A549 (cell line): ENCODE results near the gene MPC2. TPM values are rescaled to one million over a fixed set of nuclear protein-coding genes. Genes with fewer than 3 reads are reported as not detected.

Experiments
- ATAC-seq, 2 experiments: fragments of 200-7000 bp in 1 of 2; fragments of >200 bp in 1 of 2; cut with Nextera tagmentation in 1 of 2; cut with Tn5 transposase in 1 of 2; 3 replicates each; pipeline versions ENCODE4 v1.8.0 to v1.9.1; 2018 to 2020; ENCODE audit warnings: mild to moderate bottlenecking in 1 of 2, moderate library complexity in 1 of 2
- CTCF ChIA-PET: fragments of 300-600 bp; sonication (Branson Sonifier 250); formaldehyde crosslinking; extraction: SDS; loops from one replicate; lab custom pipeline; 2021; ENCODE audit warnings: antibody characterized with exemption, inconsistent platforms; lab: Yijun Ruan, JAX
- POLR2A ChIA-PET: fragments of 350-600 bp; formaldehyde crosslinking; extraction: SDS; loops from one replicate; lab custom pipeline; 2021; ENCODE audit warnings: antibody characterized with exemption, inconsistent platforms; lab: Yijun Ruan, JAX
- DNase-seq, 2 experiments: peaks; one replicate each; pipeline versions ENCODE4 v3.0.0 to v3.0.0-alpha.2; 2011 to 2016; ENCODE audit warnings: low read depth in 1 of 2, low spot score in 1 of 2
- FAIRE-seq: peaks from 2 replicates; lab custom pipeline; 2011; peaks lifted over from hg19 to GRCh38; lab: Jason Lieb, UNC
- H3K27ac ChIP-seq, 2 experiments: fragments of >200 bp; sonication (Bioruptor Twin); formaldehyde crosslinking; 3 replicates each; pipeline ENCODE4 v1.5.1; 2016 to 2017
- H3K4me1 ChIP-seq: fragments of >200 bp; sonication (Bioruptor Twin); formaldehyde crosslinking; 3 replicates; pipeline ENCODE4 v1.6.1; 2016
- H3K4me2 ChIP-seq: fragments of >200 bp; sonication (Bioruptor Twin); formaldehyde crosslinking; 3 replicates; pipeline ENCODE4 v1.6.1; 2016
- H3K4me3 ChIP-seq: fragments of >200 bp; sonication (Bioruptor Twin); formaldehyde crosslinking; 3 replicates; pipeline ENCODE4 v1.5.1; 2016
- H3K9me3 ChIP-seq: fragments of >200 bp; sonication (Bioruptor Twin); formaldehyde crosslinking; 3 replicates; pipeline ENCODE4 v1.6.1; 2016
- BHLHE40 ChIP-seq: IDR thresholded peaks from 2 replicates; pipeline ENCODE4 v1.6.1; 2012; ENCODE audit warnings: low read depth, low read length, inconsistent platforms
- CHD4 ChIP-seq: fragments of 200-600 bp; sonication (generic); IDR thresholded peaks from 2 replicates; pipeline ENCODE4 v1.6.1; 2016; ENCODE audit warnings: antibody characterized with exemption, mild to moderate bottlenecking, borderline replicate concordance
- EP300 ChIP-seq, 2 experiments: fragments of >200 bp; sonication (Bioruptor Twin); formaldehyde crosslinking; IDR thresholded peaks; 2 replicates in 1 of 2; 3 replicates in 1 of 2; pipeline ENCODE4 v1.6.1; 2016 to 2017
- GATA3 ChIP-seq: IDR thresholded peaks from 2 replicates; pipeline ENCODE4 v1.6.1; 2012; ENCODE audit warnings: borderline replicate concordance
- HDAC2 ChIP-seq: fragments of 200-600 bp; sonication (generic); IDR thresholded peaks from 2 replicates; pipeline ENCODE4 v1.6.1; 2016
- JUN ChIP-seq, 2 experiments: fragments of >200 bp; sonication (Bioruptor Twin); formaldehyde crosslinking; IDR thresholded peaks; 2 replicates in 1 of 2; 3 replicates in 1 of 2; pipeline ENCODE4 v1.6.1; 2016 to 2017
- KDM1A ChIP-seq: fragments of 200-600 bp; sonication (generic); IDR thresholded peaks from 2 replicates; pipeline ENCODE4 v1.6.1; 2016; ENCODE audit warnings: low read depth, mild to moderate bottlenecking
- KDM5A ChIP-seq: fragments of 200-600 bp; sonication (generic); IDR thresholded peaks from 2 replicates; pipeline ENCODE4 v1.6.1; 2016; ENCODE audit warnings: antibody characterized with exemption, mild to moderate bottlenecking
- MYC ChIP-seq: IDR thresholded peaks from 2 replicates; pipeline ENCODE4 v1.6.1; 2012; ENCODE audit warnings: mild to moderate bottlenecking, inconsistent platforms, low read length, improper control_type of control experiment, borderline replicate concordance
- NPAS2 ChIP-seq: fragments of 250-450 bp; sonication (Bioruptor Pico); IDR thresholded peaks from 2 replicates; pipeline ENCODE4 v1.8.0; 2022; ENCODE audit warnings: mild to moderate bottlenecking, moderate library complexity, borderline replicate concordance
- NR3C1 ChIP-seq: fragments of >200 bp; sonication (Bioruptor Twin); formaldehyde crosslinking; IDR thresholded peaks from 3 replicates; pipeline ENCODE4 v1.6.1; 2017
- RAD21 ChIP-seq, 2 experiments: fragments of >200 bp in 1 of 2; sonication (Bioruptor Twin) in 1 of 2; formaldehyde crosslinking in 1 of 2; IDR thresholded peaks in 1 of 2; conservative IDR thresholded peaks in 1 of 2; 2 replicates in 1 of 2; 3 replicates in 1 of 2; pipeline ENCODE4 v1.6.1; 2012 to 2018; ENCODE audit warnings: inconsistent platforms in 1 of 2
- RCOR1 ChIP-seq: fragments of 150-350 bp; IDR thresholded peaks from 2 replicates; pipeline ENCODE4 v1.6.1; 2014; ENCODE audit warnings: antibody characterized with exemption, low read length, low read depth
- SMC3 ChIP-seq: fragments of >200 bp; sonication (Bioruptor Twin); formaldehyde crosslinking; IDR thresholded peaks from 3 replicates; pipeline ENCODE4 v1.6.1; 2018; ENCODE audit warnings: inconsistent platforms
- SREBF2 ChIP-seq: fragments of 450-650 bp; IDR thresholded peaks from 2 replicates; pipeline ENCODE4 v1.6.1; 2014; ENCODE audit warnings: mild to moderate bottlenecking, moderate library complexity
- TP53 ChIP-seq: fragments of 250-450 bp; sonication (Bioruptor Pico); IDR thresholded peaks from 2 replicates; pipeline ENCODE4 v1.5.0; 2021; ENCODE audit warnings: mild to moderate bottlenecking, moderate library complexity
- ZFP36 ChIP-seq: fragments of 450-650 bp; IDR thresholded peaks from 2 replicates; pipeline ENCODE4 v1.6.1; 2014; ENCODE audit warnings: borderline replicate concordance; ENCODE audit not compliant: partially characterized antibody
- ZNF302 ChIP-seq: fragments of 250-450 bp; sonication (Bioruptor Pico); IDR thresholded peaks from 2 replicates; pipeline ENCODE4 v1.9.0; 2021; ENCODE audit warnings: inconsistent platforms, mild to moderate bottlenecking, moderate library complexity
- WGBS: methylation state at CpG from one replicate; pipeline ENCODE4 v1.1.6; 2017; ENCODE audit errors: missing lambda C conversion rate; 5-methylcytosine and 5-hydroxymethylcytosine counted together
- polyA plus RNA-seq, 4 experiments: library from polyadenylated mRNA; depleted of rRNA in 3 of 4; stranded (reverse); fragments of >200 nt; fragmentation: RNase III in 1 of 4; extraction: RNeasy Plus Mini Kit Qiagen cat#74134 plus additional on column Dnase treatment in 1 of 4; gene quantifications; 2 replicates in 3 of 4; 3 replicates in 1 of 4; pipeline ENCODE4 v1.2.3, GENCODE V29; 2011 to 2017
- TF ChIP-seq, protein P1 (sequence below): IDR thresholded peaks from 2 replicates; pipeline ENCODE4 v1.6.1; 2012
- TF ChIP-seq, protein P2 (sequence below): fragments of 250-450 bp; sonication (Bioruptor Pico); IDR thresholded peaks from 2 replicates; pipeline ENCODE4 v1.5.0; 2021; ENCODE audit warnings: mild to moderate bottlenecking, moderate library complexity, borderline replicate concordance

Gene MPC2
- polyA plus RNA-seq, 2 of the 4 experiments (the other 2 are of a cell fraction), result 53.0 to 120 TPM

DNA sequence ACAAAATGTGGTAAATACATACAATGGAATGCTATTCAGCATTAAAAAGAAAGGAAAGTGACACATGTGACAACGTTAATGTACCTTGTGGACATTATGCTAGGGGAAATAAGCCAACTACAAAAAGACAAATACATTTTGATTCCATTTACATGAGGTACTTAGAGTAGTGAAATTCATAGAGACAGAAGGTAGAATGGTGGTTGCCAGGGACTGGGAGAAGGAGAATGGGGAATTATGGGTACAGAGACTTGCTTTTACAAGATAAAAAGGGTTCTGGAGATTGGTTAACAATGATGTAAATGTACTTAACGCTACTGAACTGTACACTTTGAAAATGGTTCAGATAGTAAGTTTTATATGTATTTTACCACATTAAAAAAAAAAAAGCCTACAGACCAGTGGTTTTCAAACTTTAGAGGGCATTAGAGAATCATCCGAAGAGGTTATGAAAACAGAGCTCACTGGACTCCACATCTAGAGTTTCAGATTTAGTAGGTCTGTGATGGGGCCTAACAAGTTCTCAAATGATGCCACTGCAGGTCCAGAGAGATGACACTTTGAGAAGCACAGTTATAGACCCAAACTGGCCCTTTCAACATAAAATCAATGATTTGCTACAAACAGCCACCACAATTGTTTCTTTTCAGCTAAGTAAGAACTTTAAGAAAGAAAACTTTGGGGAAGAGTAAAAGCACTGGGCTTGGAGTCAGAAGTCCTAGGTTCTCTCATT, 13.4 kb downstream of the MPC2 start:
- WGBS, result 78% methylated on average over 3 of the region's 3 CpGs
- no peak for DNase-seq
- H3K4me2 ChIP-seq, result peak overlapping the region; percentile 53
- TF ChIP-seq BHLHE40 (no peak), CHD4 (no peak), RAD21 (conservative IDR thresholded peaks at IDR 0.05 in 1 of 2, IDR thresholded peaks at IDR 0.05 in 1 of 2) (no peak), GATA3 (no peak), SREBF2 (no peak), TP53 (CRISPR knock-in tag) (no peak), SMC3 (no peak), KDM1A (no peak), RCOR1 (no peak), ZNF302 (CRISPR knock-in tag) (no peak), ZFP36 (no peak), NPAS2 (CRISPR knock-in tag) (no peak), JUN (IDR thresholded peaks at IDR 0.05) (no peak), MYC (no peak), HDAC2 (no peak)
- TF ChIP-seq, protein P1, sequence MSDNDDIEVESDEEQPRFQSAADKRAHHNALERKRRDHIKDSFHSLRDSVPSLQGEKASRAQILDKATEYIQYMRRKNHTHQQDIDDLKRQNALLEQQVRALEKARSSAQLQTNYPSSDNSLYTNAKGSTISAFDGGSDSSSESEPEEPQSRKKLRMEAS, result no peak
- TF ChIP-seq, protein P2, sequence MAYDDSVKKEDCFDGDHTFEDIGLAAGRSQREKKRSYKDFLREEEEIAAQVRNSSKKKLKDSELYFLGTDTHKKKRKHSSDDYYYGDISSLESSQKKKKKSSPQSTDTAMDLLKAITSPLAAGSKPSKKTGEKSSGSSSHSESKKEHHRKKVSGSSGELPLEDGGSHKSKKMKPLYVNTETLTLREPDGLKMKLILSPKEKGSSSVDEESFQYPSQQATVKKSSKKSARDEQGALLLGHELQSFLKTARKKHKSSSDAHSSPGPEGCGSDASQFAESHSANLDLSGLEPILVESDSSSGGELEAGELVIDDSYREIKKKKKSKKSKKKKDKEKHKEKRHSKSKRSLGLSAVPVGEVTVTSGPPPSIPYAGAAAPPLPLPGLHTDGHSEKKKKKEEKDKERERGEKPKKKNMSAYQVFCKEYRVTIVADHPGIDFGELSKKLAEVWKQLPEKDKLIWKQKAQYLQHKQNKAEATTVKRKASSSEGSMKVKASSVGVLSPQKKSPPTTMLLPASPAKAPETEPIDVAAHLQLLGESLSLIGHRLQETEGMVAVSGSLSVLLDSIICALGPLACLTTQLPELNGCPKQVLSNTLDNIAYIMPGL (CRISPR knock-in tag), result no peak
- TF ChIP-seq, all 56 proteins: peak for 0
- ATAC-seq (no peak), FAIRE-seq (no peak)
- peaks cover 53% of the 10 kb centered on the region for H3K4me1 ChIP-seq
- H3K4me3 ChIP-seq, result no peak overlapping the region
- ChIA-PET POLR2A (interaction anchor here (1.4 kb wide), 1 partner anchor 13 kb away, joined by 5 read pairs; the partner anchor contains the start of genes DCAF6 and MPC2), CTCF (no interaction called here)
- H3K27ac ChIP-seq, result peak overlapping the region; percentile 19 to 31; a peak in 2 of 6 replicates
- H3K9me3 ChIP-seq, result no peaks in the 10 kb centered on the region

DNA sequence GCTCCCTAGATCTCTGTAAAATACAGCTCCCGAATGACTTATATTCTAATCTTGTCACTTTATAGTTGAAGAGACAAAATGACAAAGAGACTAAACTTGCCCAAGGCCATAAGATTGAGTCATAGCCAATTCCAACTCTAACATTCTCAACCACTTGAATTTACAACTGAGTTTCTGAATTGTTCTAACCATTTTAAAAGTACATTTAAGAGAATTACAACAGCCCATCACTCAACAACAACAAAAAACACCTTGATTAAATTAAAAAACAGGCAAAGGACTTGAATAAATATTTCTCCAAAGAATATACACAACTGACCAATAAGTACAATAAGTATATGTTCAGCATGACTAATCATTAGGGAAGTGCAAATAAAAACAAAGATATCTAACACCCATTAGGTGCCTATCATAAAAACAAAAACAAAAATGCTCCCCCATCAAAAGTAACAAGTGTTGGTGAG, 14.2 kb downstream of the MPC2 start:
- Histone ChIP-seq H3K9me3 (no peaks in the 10 kb centered on the region), H3K4me3 (no peak overlapping the region), H3K4me1 (peaks cover 55% of the 10 kb centered on the region), H3K4me2 (peak overlapping the region; percentile 53), H3K27ac (peak overlapping the region in 1 of 2 experiments; percentile 13; a peak in 2 of 6 replicates)
- ChIA-PET CTCF (no interaction called here), POLR2A (no interaction called here)
- peak; percentile 87 for FAIRE-seq
- WGBS, result 0% methylated on average over 1 of the region's 1 CpG
- no peak for TF ChIP-seq KDM5A
- no peak for TF ChIP-seq NR3C1
- TF ChIP-seq ZFP36, result no peak
- ATAC-seq, result no peak
- no peak for DNase-seq

DNA sequence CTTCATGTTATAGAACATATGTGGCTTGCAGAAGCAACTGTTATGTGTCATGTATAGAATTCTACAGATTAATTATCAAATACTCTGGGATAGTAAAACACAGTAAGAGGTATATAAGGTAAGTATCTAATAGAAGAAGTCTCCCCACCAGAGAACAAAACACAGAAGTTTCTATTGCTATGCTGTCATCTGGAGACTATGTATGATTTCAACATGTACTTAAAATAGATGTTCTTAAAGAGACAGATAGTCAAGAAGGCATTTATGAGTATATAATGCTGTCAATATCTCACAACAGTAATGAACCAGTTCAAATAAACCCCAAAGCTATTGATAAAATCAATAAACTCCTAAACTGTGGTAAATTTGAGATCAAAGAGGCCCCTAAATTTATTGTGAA, 14.8 kb downstream of the MPC2 start:
- H3K9me3 ChIP-seq, result no peaks in the 10 kb centered on the region
- H3K4me2 ChIP-seq, result peak overlapping the region; percentile 53
- TF ChIP-seq GATA3 (no peak), EP300 (IDR thresholded peaks at IDR 0.05) (no peak)
- TF ChIP-seq, all 56 proteins: peak for 0
- peaks cover 60% of the 10 kb centered on the region for H3K4me1 ChIP-seq
- ATAC-seq (no peak), FAIRE-seq (no peak), DNase-seq (no peak)
- CTCF ChIA-PET, result no interaction called here
- H3K27ac ChIP-seq, result peak overlapping the region in 1 of 2 experiments; percentile 18; a peak in 1 of 6 replicates
- POLR2A ChIA-PET, result no interaction called here
- H3K4me3 ChIP-seq, result no peak overlapping the region
